Suprapubic skin (tissue), 4 donors: ENCODE results near the gene PSMG4. TPM values are rescaled to one million over a fixed set of nuclear protein-coding genes. Genes with fewer than 3 reads are reported as not detected.

ENCODE experiments used
- DNase-seq, 2 donors: peaks; one replicate each; pipeline ENCODE4 v3.0.0-alpha.2; 2019; ENCODE audit warnings: low spot score in 2 of 2
- H3K27ac ChIP-seq: fragments of 200-600 bp; sonication (generic); one replicate; pipeline ENCODE4 v1.5.1; 2019
- H3K27me3 ChIP-seq: fragments of 200-600 bp; sonication (generic); one replicate; pipeline ENCODE4 v1.5.1; 2019
- H3K36me3 ChIP-seq: fragments of 200-600 bp; sonication (generic); one replicate; pipeline ENCODE4 v1.5.1; 2019
- H3K4me1 ChIP-seq: fragments of 200-600 bp; sonication (generic); one replicate; pipeline ENCODE4 v1.5.1; 2019
- H3K4me3 ChIP-seq: fragments of 200-600 bp; sonication (generic); one replicate; pipeline ENCODE4 v1.5.1; 2019; ENCODE audit warnings: mild to moderate bottlenecking
- H3K9me3 ChIP-seq: fragments of 200-600 bp; sonication (generic); one replicate; pipeline ENCODE4 v1.5.1; 2019
- CTCF ChIP-seq, 2 donors: fragments of 200-600 bp in 1 of 2; fragments of 450-650 bp in 1 of 2; sonication (generic) in 1 of 2; IDR thresholded peaks; one replicate each; pipeline ENCODE4 v1.5.1; 2016 to 2019; ENCODE audit warnings: antibody characterized with exemption in 2 of 2, mild to moderate bottlenecking in 1 of 2, moderate library complexity in 1 of 2
- EP300 ChIP-seq: sonication (generic); formaldehyde crosslinking; IDR thresholded peaks from one replicate; pipeline ENCODE4 v1.6.1; 2017; ENCODE audit warnings: antibody characterized with exemption
- POLR2A ChIP-seq, 2 donors: fragments of 450-650 bp; IDR thresholded peaks; one replicate each; pipeline ENCODE4 v1.6.1; 2017; ENCODE audit warnings: antibody characterized with exemption in 2 of 2, mild to moderate bottlenecking in 2 of 2, moderate library complexity in 2 of 2
- POLR2AphosphoS5 ChIP-seq, 3 donors: sonication (generic); formaldehyde crosslinking; IDR thresholded peaks; one replicate each; pipeline ENCODE4 v1.6.1; 2017; ENCODE audit warnings: antibody characterized with exemption in 3 of 3
- WGBS: methylation state at CpG from one replicate; pipeline ENCODE4 v1.1.5; 2018; 5-methylcytosine and 5-hydroxymethylcytosine counted together
- total RNA-seq, 4 donors: library from RNA; depleted of rRNA; stranded (reverse); fragments of >200 nt; gene quantifications; one replicate each; pipeline ENCODE4 v1.1.0, GENCODE V29; 2016

Gene PSMG4
- total RNA-seq, 4 donors from 2014 or later = 11.4 to 32.6 (median 21.1) TPM

GRCh38 chr6:3214898-3215297, 43.8 kb upstream of the PSMG4 start:
- TF ChIP-seq EP300 = no peak
- TF ChIP-seq POLR2AphosphoS5 (IDR thresholded peaks at IDR 0.05) = no peak
- TF ChIP-seq POLR2A (IDR thresholded peaks at IDR 0.05) = no peak
- no peak for TF ChIP-seq CTCF (IDR thresholded peaks at IDR 0.05)
- H3K27ac ChIP-seq = no peak overlapping the region
- no peaks in the 10 kb centered on the region for H3K36me3 ChIP-seq
- no peaks in the 10 kb centered on the region for H3K9me3 ChIP-seq
- 68% methylated on average over 3 of the region's 3 CpGs for WGBS
- DNase-seq = no peak
- no peak overlapping the region for H3K4me3 ChIP-seq
- H3K27me3 ChIP-seq = no peaks in the 10 kb centered on the region
- peaks cover under 1% of the 10 kb centered on the region for H3K4me1 ChIP-seq

GRCh38 chr6:3217286-3217685, 41.5 kb upstream of the PSMG4 start:
- no peak overlapping the region for H3K4me3 ChIP-seq
- H3K9me3 ChIP-seq = no peaks in the 10 kb centered on the region
- no peaks in the 10 kb centered on the region for H3K27me3 ChIP-seq
- TF ChIP-seq CTCF (IDR thresholded peaks at IDR 0.05) (no peak), POLR2A (IDR thresholded peaks at IDR 0.05) (no peak), EP300 (no peak), POLR2AphosphoS5 (IDR thresholded peaks at IDR 0.05) (no peak)
- WGBS = 100% methylated on average over 2 of the region's 2 CpGs
- no peak overlapping the region for H3K27ac ChIP-seq
- no peak for DNase-seq
- no peaks in the 10 kb centered on the region for H3K36me3 ChIP-seq
- H3K4me1 ChIP-seq = no peaks in the 10 kb centered on the region

GRCh38 chr6:3218266-3218665, 40.5 kb upstream of the PSMG4 start:
- H3K4me1 ChIP-seq = no peaks in the 10 kb centered on the region
- WGBS = 94% methylated on average over 10 of the region's 10 CpGs
- no peak for DNase-seq
- H3K9me3 ChIP-seq = no peaks in the 10 kb centered on the region
- TF ChIP-seq POLR2AphosphoS5 (IDR thresholded peaks at IDR 0.05) = no peak
- TF ChIP-seq POLR2A (IDR thresholded peaks at IDR 0.05) = no peak
- no peak for TF ChIP-seq EP300
- no peak for TF ChIP-seq CTCF (IDR thresholded peaks at IDR 0.05)
- no peaks in the 10 kb centered on the region for H3K36me3 ChIP-seq
- no peak overlapping the region for H3K4me3 ChIP-seq
- H3K27me3 ChIP-seq = no peaks in the 10 kb centered on the region
- H3K27ac ChIP-seq = no peak overlapping the region

GRCh38 chr6:3220366-3220765, 38.4 kb upstream of the PSMG4 start:
- TF ChIP-seq EP300 (no peak), POLR2AphosphoS5 (IDR thresholded peaks at IDR 0.05) (no peak), CTCF (IDR thresholded peaks at IDR 0.05) (no peak), POLR2A (IDR thresholded peaks at IDR 0.05) (no peak)
- no peaks in the 10 kb centered on the region for H3K4me1 ChIP-seq
- WGBS = 80% methylated on average over 2 of the region's 2 CpGs

GRCh38 chr6:3221578-3221977, 37.2 kb upstream of the PSMG4 start:
- whole genome bisulfite sequencing = 85% methylated on average over 4 of the region's 4 CpGs
- Histone ChIP-seq H3K4me1 (peaks cover 1% of the 10 kb centered on the region), H3K4me3 (no peak overlapping the region), H3K27ac (no peak overlapping the region), H3K9me3 (no peaks in the 10 kb centered on the region), H3K36me3 (no peaks in the 10 kb centered on the region), H3K27me3 (peaks cover 5% of the 10 kb centered on the region)
- no peak for DNase-seq
- TF ChIP-seq POLR2A (IDR thresholded peaks at IDR 0.05) (no peak), EP300 (no peak), POLR2AphosphoS5 (IDR thresholded peaks at IDR 0.05) (no peak), CTCF (IDR thresholded peaks at IDR 0.05) (no peak)

More at GRCh38 chr6:3220366-3220765, 38.4 kb upstream of the PSMG4 start:
- no peak for DNase-seq
- H3K4me3 ChIP-seq = no peak overlapping the region
- H3K36me3 ChIP-seq = no peaks in the 10 kb centered on the region
- H3K27ac ChIP-seq = no peak overlapping the region
- H3K27me3 ChIP-seq = no peaks in the 10 kb centered on the region
- no peaks in the 10 kb centered on the region for H3K9me3 ChIP-seq
